GM19193 (cell line): ENCODE data around the gene DNAJB6.

Experiments used
- POLR2A ChIP-seq: IDR thresholded peaks from 4 replicates; pipeline ENCODE4 v1.6.1; 2011; ENCODE audit not compliant: insufficient read depth, insufficient read length; ENCODE audit errors: extremely low read depth

Gene DNAJB6

DNA sequence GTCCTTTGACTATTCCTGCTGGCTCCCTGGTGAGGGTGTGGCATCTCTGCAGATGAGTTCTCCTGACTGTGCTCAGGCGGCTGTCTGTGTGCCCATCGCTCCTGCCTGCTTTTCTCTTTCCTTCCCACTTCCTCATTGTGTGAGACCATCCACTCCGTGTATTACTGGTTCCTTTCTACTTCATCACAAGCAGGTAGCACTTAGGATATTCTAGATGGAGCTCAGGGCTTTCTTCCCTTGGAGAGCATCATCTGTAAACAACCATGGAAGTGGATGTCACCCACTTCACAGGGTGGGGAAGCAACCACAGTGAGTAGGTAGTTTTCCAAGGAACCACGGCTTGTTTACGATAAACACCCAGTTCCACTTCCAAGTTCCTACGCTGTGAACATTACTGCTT is 15.7 kb downstream of the DNAJB6 start:
- TF ChIP-seq POLR2A = no peak

GRCh38 chr7:157355784-157356511 is 19.1 kb downstream of the DNAJB6 start:
- TF ChIP-seq POLR2A = no peak

- no peak for TF ChIP-seq POLR2A
Measured at GRCh38 chr7:157357129-157358040, 20.6 kb downstream of the DNAJB6 start.

- no peak for TF ChIP-seq POLR2A
Measured at GRCh38 chr7:157358041-157358752, 21.4 kb downstream of the DNAJB6 start.

DNA sequence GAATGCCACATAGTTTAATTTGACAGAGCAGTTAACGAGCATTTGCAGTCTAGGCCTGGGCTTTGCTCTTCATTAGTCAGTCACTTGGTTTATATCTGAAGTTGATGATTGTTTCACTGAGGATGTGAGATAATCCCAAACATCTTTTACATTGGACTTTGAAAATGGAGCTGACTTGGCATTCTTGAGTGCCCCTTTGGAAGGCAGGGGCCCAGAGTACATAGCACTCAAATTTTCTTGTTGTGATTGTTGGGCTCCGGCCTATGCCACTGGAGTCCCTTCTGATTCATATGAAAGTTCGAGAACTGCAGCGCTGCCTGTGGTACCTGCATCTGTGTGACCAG is 21.9 kb downstream of the DNAJB6 start:
- no peak for TF ChIP-seq POLR2A

DNA sequence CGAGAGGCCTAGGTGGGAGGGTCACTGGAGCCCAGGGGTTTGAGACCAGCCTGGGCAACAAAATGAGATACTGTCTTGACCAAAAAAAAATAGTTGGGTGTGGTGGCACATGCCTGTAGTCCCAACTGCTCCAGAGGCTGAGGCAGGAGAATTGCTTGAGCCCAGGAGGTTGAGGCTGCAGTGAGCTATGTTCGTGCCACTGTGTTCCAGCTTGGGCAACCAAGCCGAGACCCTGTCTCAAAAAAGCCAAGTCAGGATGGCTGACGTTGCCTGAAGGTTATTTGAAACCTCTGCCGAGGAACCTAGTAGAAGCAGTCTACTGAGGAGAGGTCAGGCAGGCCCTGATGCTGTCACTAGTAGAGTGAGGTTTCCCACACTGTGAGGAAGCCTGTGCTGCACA is 22.8 kb downstream of the DNAJB6 start:
- TF ChIP-seq POLR2A = no peak

GRCh38 chr7:157360483-157361025 is 23.8 kb downstream of the DNAJB6 start:
- no peak for TF ChIP-seq POLR2A

DNA sequence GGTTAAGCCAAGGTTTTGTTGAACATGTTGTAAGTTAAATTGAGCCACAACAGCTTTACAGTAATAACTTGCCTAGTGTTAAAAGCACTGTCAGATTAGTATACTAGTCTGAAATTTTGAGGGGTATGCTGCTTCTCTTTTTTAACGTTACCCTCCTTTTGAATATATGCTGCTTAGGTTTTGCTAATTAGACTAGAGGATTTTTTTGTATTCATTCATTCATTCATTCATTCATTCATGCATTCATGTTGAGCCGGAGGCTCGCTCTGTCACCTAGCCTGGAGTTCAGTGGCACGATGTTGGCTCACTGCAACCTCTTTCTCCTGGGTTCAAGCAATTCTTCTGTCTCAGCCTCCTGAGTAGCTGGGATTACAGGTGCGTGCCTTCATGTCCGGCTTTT is 24.7 kb downstream of the DNAJB6 start:
- no peak for TF ChIP-seq POLR2A

- TF ChIP-seq POLR2A = no peak
Measured at GRCh38 chr7:157362729-157363128, 25.9 kb downstream of the DNAJB6 start.

DNA sequence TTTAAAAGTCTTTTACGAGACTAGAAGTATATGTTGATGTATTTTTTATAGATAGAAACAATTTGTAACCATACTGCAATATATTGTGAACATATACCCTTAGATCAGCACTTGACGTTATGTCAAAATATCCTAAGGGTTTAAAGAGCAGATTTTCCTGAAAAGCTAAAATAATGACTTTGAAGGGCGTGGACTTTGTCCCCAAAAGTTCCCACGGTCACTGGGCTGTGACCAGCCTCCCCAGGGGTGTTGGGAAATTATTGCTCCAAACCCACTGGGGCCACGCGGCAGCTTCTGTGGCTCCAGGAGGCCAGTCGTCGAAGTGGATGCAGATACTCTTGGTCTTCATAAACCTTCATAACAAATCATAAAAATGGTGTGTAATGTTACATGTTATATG is 29.9 kb downstream of the DNAJB6 start:
- no peak for TF ChIP-seq POLR2A

- TF ChIP-seq POLR2A = no peak
Measured at GRCh38 chr7:157368955-157369354, 32.2 kb downstream of the DNAJB6 start.

DNA sequence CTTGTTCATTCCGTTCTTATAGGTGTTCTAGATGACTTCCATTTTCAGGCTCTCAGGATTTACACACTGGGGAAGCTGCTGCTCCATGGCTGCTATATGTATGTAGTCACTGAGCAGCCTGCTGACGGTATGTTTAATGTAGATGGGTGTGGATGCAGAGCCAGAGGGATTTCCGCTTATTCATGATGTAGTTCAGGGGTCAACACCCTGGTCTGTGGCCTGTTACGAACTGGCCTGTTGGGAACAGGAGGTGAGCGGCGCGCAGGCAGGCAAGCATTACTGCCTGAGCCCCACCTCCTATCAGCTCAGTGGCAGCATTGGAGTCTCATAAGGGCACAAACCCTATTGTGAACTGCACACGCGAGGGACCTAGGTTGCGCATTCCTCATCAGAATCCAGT is 33.9 kb downstream of the DNAJB6 start:
- TF ChIP-seq POLR2A = no peak

DNA sequence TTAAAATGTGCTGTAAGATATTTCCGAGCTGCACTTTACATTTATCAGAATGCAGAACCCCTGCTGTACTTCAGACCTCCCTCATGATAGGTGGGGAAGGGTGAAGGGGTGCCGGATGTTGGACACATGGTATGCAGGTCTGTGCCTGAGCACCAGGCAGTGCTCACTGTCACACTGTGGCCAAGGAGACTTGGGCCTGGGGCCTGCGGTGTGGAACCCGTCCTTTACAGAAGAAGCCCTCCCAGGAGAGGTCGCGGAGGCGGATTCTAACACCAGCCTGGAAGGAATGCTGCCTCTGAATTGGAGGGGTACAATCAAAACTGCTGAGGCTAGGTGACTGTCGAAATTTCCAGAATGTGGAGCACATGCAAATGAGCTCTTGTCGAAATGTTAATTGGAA is 34.5 kb downstream of the DNAJB6 start:
- no peak for TF ChIP-seq POLR2A

DNA sequence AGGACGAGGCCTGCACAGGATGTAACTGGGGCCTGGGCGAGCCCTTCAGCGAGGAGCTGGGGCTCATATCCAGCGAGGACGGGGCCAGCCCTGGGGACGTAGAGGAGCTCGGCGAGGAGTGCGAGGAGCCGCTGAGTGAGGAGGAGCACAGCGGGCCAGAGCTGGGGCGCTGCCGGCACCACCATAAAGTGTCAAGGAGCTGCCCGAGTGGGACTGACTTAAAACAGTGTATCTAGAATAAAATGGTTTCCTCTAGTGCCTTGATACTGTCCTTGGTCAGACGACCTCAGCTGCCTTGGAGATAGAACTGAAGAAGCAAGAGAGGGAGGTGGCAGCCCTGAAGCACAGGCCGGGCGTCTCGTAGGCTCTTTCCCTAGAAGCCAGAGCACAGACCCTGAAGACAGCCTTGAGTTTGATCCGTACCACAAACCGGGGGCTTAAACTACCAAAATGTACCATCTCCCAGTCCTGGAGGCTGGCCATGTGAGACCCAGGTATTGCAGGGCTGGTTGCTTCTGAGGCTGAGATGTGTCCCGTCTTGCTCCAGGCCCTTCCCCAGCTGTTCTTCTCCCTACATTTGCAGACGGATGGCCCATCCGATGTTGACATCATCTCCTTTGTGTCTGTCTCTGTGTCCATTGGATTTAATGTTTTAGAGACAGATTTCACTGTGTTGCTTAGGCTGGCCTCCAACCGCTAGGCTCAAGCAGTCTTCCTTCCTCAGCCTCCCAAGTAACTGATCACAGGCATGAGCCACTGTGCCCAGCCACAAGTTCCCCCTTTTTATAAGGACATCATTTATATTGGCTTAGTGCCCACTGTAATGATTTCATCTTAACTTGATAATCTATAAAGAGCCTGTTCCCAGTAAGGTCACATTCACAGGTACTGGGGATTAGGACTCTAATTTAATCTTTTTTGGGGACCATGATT is 35.8 kb downstream of the DNAJB6 start:
- TF ChIP-seq POLR2A = no peak

GRCh38 chr7:157373493-157373892 is 36.7 kb downstream of the DNAJB6 start:
- TF ChIP-seq POLR2A = no peak

GRCh38 chr7:157375410-157375809 is 38.6 kb downstream of the DNAJB6 start:
- no peak for TF ChIP-seq POLR2A
